GDM1 (cell line): ENCODE data around the gene BANF2.
"Not testable (repeated sequence)": the region's sequence is repeated elsewhere in the genome, so short reads cannot be mapped to it uniquely, and the experiment has no call there.

Source experiments
- DNase-seq: peaks from one replicate; lab custom pipeline; 2025; lab: John Stamatoyannopoulos, UW

BANF2 gene

DNA sequence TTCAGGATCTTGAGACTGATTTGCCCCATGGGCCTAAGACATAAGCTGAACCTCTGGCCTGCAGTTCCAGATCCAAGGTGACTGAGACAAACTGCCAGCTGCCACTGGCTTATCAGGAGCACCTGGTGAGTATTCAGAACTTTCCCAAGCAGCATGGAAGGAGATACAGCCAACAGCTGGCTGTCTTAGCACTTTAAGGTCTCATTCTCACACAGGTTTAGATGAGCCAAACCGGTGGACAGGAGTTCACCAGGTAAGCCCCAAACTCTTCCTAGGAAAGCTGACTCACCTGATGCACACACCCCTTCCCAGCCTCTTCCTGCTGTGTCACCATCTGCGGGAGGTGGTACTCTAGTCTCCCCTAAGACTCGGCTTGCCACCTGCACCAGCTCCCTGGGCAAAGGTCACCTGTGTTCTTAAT, at the start of gene BANF2:
Gene BANF2 (plus strand): TSS at position 36 of the 421 bp plus-strand sequence. CDS start 25,060 bp downstream, outside the sequence.
- DNase-seq, result no peak

DNA sequence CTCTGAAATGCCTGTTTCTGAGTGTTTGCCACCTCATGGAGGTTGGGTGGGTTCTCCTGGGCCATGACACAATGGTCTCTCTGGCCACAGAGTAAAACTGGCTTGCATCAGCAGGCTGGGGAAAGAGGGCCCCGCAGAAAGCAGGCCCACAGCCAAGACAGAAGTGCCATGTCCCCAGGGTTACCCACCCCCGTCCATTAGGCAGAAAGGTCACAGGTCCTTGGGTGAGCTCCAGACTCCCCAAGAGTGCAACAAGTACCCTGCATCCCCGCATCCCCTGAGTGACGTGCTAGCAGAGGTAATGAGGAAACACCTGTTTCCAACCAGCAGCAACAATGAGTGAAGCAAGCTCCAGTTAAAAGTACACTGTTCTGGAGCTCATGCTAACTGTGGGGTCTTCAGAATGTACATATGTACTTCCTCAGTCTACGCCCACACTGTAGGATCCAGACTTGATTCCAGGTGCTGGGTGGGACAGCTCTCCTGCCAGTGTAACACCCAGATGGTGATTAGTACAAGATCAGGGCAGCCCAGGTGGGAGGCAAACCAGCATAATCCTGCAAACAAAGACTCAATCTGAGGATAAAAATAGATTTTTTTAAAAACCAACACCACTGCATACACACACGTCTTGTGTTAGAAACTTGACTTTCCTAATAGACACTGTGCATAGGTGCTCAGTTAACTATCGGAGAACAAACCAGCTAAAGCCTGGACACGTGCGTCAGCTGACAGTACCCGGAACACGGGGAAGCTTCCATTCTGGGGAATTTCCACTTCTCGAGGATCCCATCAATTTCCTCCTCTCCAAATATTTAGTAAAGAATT, 49.3 kb upstream of the BANF2 start:
- no peak for DNase-seq

GRCh38 chr20:17651129-17651759, 48.5 kb upstream of the BANF2 start:
- DNase-seq, result no peak

DNA sequence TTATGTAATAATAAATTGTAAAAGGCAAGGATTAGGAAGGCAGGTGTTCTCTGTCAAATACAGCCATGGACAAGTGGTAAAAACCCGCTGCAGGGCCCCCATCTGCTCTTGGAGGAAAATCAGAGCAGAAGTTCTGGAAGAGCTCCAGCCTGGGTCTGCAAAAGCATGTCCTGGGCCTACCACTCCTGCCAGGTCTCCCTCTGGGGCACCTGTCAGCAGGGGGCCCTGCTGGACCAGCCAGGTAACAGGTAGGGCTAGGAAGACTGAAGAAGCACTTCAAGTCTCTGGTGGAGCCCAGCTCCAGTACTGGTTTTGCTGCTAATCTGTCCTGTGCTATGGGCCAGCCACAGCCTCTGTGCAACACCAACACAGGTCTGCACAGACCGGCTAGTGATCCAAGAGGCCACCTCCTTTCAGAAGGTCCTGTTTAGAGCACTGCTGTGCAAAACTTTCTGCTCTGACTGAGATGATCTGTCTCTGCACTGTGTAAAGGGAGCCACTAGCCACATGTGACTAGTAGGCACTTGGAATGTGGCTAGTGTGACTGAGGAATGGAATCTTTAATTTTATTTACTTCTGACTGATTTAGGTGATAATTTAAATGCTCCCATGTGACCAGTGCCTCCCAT, 47.9 kb upstream of the BANF2 start:
- no peak for DNase-seq

GRCh38 chr20:17652411-17652810, 47.4 kb upstream of the BANF2 start:
- DNase-seq, result no peak

GRCh38 chr20:17653835-17654648, 45.7 kb upstream of the BANF2 start:
- DNase-seq, result no peak

- DNase-seq, result no peak
These were observed 45.0 kb upstream of the BANF2 start for GRCh38 chr20:17654649-17655285.

DNA sequence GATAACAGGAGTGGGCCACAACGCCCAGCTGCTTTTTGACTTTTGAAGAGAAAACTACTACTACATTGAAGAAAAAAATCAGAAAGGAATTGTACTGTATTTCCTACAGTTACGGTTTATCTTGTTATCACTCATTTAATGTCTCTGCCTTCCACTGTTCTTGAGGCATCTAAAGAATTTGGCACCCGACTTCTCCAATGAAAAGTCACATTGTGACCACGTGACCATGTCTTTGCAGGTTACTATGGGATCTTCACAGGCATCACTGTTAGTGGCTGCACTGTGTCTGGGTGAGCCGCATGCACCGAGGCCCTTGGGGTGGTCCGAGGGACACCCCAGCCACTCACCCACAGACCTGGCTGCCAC, 44.5 kb upstream of the BANF2 start:
- DNase-seq, result no peak

- no peak for DNase-seq
These were observed 43.8 kb upstream of the BANF2 start for GRCh38 chr20:17655865-17656479.

- DNase-seq, result no peak
These were observed 42.5 kb upstream of the BANF2 start for GRCh38 chr20:17657079-17657825.

- DNase-seq, result no peak
These were observed 41.7 kb upstream of the BANF2 start for GRCh38 chr20:17657898-17658647.

DNA sequence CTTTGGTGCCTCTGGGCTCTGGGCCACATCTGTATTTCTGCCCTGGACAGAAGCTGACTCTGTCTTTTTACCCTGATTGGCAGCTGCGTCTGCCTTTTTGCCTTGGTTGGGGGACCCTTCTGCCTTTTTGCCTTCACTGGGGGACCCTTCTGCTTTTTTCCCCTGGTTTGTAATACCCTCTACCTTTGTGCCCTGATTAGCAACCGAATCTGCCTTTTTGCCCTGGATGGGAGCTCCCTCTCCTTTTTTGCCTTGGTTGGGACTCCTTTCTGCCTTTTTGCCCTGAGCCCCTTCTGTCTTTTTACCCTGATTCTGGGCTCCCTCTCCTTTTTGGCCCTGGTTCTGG, 41.1 kb upstream of the BANF2 start:
- no peak for DNase-seq

GRCh38 chr20:17659344-17659743, 40.4 kb upstream of the BANF2 start:
- DNase-seq, result not testable (repeated sequence)

DNA sequence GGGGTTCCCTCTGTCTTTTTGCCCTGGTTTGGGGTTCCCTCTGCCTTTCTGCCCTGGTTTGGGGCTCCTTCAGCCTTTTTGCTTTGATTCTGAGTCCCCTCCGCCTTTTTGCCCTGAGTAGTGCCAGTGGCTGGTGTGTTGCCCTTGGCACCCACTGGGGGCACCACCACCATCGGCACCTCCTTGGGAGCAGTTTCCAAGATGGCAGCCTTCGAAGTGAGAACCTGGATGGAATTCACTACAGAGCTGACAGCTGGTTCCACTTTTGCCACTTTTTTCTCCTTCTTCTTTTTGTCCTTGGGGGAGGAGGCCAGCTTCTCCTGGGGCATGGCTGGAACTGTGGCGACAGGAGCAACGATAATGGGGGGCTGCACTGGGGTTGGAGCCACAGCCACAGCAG, 40.0 kb upstream of the BANF2 start:
- DNase-seq, result no peak

- DNase-seq, result no peak
These were observed 39.1 kb upstream of the BANF2 start for GRCh38 chr20:17660667-17661066.

DNA sequence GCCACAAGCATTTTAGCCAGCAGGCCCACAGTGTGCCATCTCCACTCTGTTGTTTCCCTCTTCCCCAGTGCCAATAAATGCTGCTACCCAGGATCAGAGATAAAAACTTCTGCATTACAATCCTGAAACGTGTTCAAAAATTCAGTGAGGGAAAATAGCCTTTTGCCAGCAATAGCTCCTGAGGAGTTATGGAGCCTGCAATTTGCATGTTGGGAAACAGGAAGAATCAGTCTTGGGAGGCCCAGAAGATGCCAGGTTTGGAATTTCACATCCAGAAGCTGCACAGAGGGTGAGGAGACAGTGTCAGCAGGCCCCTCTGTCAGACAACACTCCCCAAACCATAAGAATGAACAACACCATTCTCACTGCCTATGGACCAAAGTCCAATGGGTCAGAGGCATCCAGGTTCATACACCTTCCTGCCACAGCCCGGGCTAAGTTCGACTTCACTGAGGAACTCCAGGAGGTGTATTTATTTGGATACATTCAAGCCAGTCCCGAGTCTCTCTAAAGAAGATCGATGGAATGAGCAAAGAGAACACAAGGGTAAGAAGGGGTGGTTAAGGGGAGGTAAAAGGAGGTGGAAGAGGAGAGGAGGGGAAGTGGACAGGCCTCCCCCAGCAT, 38.5 kb upstream of the BANF2 start:
- no peak for DNase-seq

DNA sequence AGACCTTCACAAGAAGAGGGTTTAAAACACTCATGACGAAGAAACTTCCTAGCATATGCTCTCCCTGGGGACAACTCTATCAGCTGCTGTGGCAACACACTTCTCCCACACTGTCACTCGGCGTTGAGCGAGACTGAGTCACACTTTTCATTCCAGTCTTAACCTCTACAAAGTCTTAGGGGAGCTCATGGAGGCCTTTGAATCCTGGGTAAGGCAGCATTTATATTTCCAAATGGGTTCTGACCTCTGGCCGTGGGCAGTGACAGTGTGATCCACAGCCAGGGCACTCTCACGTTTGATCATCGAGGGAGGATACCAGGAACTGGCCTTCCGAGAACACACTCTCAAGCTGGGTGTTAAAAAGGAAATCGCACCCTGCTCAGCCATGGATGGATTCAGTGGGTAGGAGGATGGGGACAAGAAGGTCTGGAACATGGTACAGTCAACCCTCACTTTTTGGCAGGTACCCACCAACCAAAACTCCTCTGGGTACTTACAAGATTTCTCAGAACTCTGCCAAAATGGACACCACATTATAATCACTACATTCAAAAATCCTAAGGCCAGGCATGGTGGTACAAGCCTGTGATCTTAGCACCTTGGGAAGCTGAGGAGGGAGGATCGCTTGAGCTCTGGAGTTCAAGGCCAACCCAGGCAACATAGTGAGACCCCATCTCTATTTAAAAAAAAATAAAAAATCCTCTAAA, 37.3 kb upstream of the BANF2 start:
- no peak for DNase-seq

GRCh38 chr20:17663040-17663399, 36.7 kb upstream of the BANF2 start:
- DNase-seq, result no peak

GRCh38 chr20:17663486-17663885, 36.3 kb upstream of the BANF2 start:
- DNase-seq, result no peak
